Skeletal muscle cell (primary cell): ENCODE results near the gene GRIK5.

Experiments used
- DNase-seq: peaks from one replicate; pipeline ENCODE4 v3.0.0-alpha.2; 2010; ENCODE audit warnings: low read depth
- H3K4me3 ChIP-seq: 2 replicates; pipeline ENCODE4 v1.5.1; 2011; ENCODE audit warnings: low read depth, mild to moderate bottlenecking, control low read depth, low read length, moderate library complexity

The GRIK5 gene

GRCh38 chr19:42097461-42097860 is 27.5 kb upstream of the GRIK5 start:
- no peak for DNase-seq
- H3K4me3 ChIP-seq: no peak overlapping the region

- no peak for DNase-seq
- no peak overlapping the region for H3K4me3 ChIP-seq
These were observed 26.3 kb upstream of the GRIK5 start for GRCh38 chr19:42096255-42096837.

GRCh38 chr19:42095814-42096230 is 25.8 kb upstream of the GRIK5 start:
- H3K4me3 ChIP-seq: no peak overlapping the region
- no peak for DNase-seq

- H3K4me3 ChIP-seq: no peak overlapping the region
- no peak for DNase-seq
These were observed 25.3 kb upstream of the GRIK5 start for GRCh38 chr19:42095142-42095813.

GRCh38 chr19:42093926-42094325 is 23.9 kb upstream of the GRIK5 start:
- no peak for DNase-seq
- no peak overlapping the region for H3K4me3 ChIP-seq

GRCh38 chr19:42093505-42093904 is 23.5 kb upstream of the GRIK5 start:
- no peak overlapping the region for H3K4me3 ChIP-seq
- DNase-seq: no peak

- H3K4me3 ChIP-seq: no peak overlapping the region
- DNase-seq: no peak
These were observed 22.3 kb upstream of the GRIK5 start for GRCh38 chr19:42092350-42092749.

- no peak for DNase-seq
- no peak overlapping the region for H3K4me3 ChIP-seq
These were observed 21.7 kb upstream of the GRIK5 start for GRCh38 chr19:42091742-42092141.

GRCh38 chr19:42091300-42091699 is 21.3 kb upstream of the GRIK5 start:
- no peak for DNase-seq
- no peak overlapping the region for H3K4me3 ChIP-seq

GRCh38 chr19:42090672-42091071 is 20.7 kb upstream of the GRIK5 start:
- H3K4me3 ChIP-seq: no peak overlapping the region
- DNase-seq: no peak

GRCh38 chr19:42089772-42090171 is 19.8 kb upstream of the GRIK5 start:
- no peak for DNase-seq
- no peak overlapping the region for H3K4me3 ChIP-seq

- no peak for DNase-seq
- no peak overlapping the region for H3K4me3 ChIP-seq
These were observed 19.3 kb upstream of the GRIK5 start for GRCh38 chr19:42089191-42089750.

- peak; percentile 34 for DNase-seq
- no peak overlapping the region for H3K4me3 ChIP-seq
These were observed 18.6 kb upstream of the GRIK5 start for GRCh38 chr19:42088471-42089190.

GRCh38 chr19:42086770-42087550 is 17.0 kb upstream of the GRIK5 start:
- DNase-seq: no peak
- no peak overlapping the region for H3K4me3 ChIP-seq

GRCh38 chr19:42086188-42086736 is 16.3 kb upstream of the GRIK5 start:
- no peak for DNase-seq
- H3K4me3 ChIP-seq: no peak overlapping the region

- no peak overlapping the region for H3K4me3 ChIP-seq
- no peak for DNase-seq
These were observed 13.5 kb upstream of the GRIK5 start for GRCh38 chr19:42083537-42083936.

GRCh38 chr19:42081584-42082203 is 11.7 kb upstream of the GRIK5 start:
- H3K4me3 ChIP-seq: no peak overlapping the region
- no peak for DNase-seq

- H3K4me3 ChIP-seq: no peak overlapping the region
- DNase-seq: no peak
These were observed 10.9 kb upstream of the GRIK5 start for GRCh38 chr19:42080764-42081375.
